NK-92 (cell line): Measurements from ENCODE around the gene THSD4.

Experiments
- DNase-seq: peaks from one replicate; lab custom pipeline; 2025; ENCODE audit not compliant: unreplicated experiment; lab: John Stamatoyannopoulos, UW

Gene THSD4

DNA sequence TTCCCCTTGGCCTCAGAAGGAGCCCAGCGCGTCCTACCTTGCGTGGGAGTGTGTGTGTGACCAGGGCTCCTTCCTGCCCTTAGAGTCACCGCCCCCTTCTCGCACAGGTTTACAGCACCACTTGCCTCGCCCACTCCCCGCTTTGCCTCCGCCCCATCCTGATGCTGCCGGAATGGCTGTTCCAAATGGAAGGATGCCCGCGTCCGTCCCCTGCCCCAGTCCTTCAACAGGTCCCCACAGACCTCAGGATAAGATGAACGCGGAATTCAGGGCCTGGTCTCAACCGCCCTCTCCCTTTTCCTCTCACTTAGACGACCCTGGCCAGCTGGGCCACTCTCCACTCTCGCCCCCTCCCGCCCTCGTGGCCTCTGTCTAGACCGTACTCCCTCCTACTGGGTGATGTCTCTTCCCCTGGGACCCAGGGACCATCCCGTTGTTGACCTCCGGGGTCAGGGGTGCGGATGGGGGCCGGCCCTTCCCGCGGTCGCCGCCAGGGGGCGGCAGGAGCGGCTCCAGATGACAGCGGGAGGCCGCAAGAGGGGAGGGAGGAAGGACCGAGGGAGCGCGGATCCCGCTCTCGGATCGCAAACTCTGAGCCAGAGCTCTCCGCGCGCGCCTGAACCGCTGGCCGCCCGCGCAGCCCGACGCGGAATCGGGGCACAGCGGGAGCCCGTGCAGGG, at the start of gene THSD4:
THSD4 (plus strand) TSS at position 585 of the 680 bp plus-strand sequence.
- DNase-seq = no peak

DNA sequence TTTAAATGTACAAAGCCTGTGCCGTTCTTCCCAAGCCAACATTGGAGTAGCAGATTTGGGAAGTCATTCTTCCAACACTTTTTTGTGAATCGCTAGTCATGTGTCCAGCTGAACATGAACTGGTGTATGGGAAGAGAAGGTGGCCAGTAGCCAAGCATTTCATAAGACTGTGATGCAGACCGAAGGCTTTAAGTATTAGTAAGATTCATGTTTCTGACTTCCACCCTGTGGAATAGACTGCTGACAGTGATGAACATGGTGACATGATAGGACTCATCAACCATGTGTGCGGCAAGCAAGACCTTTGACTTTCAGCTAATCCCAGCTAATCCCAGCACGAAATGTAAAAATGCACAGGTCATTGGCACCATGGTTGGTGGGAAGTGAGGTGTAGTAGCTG, 48.3 kb upstream of the THSD4 start:
- DNase-seq = no peak

DNA sequence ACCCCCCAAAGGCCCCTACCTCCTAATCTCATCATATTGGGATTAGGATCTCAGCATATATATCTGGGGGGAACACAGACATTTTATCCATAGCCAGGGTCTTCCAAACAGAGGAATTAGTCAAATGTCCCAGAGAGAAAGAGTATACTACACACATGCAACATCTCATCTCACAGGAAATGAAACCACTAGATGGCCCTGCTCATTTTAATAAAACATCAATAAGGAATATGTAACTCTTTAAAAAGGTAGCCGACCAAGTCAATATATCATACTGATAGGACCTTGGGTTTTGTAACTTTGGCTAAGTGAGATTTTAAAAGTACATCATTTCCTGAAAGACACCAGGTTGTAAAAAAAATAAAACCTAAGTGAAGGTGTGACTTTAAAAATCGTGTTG, 45.6 kb upstream of the THSD4 start:
- no peak for DNase-seq

DNA sequence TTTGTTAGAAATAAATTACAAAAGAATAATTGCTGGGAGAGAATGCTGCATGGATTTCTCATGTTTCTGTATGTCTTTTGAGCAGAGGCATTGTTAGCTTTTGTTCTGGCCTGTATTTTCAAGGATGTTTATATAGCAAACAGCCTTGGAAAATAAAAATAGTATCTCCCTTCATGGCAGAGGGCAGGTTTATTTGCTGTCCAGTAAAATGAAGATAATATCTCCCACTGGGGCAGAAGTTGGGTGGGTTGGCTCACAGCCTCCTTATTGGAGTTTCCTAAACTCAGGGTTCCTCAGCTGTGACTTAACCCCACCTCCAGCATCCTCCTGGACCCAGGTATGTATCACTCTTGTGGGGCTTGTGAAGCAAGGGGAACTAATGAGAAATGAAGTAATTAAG, 43.7 kb upstream of the THSD4 start:
- no peak for DNase-seq

DNA sequence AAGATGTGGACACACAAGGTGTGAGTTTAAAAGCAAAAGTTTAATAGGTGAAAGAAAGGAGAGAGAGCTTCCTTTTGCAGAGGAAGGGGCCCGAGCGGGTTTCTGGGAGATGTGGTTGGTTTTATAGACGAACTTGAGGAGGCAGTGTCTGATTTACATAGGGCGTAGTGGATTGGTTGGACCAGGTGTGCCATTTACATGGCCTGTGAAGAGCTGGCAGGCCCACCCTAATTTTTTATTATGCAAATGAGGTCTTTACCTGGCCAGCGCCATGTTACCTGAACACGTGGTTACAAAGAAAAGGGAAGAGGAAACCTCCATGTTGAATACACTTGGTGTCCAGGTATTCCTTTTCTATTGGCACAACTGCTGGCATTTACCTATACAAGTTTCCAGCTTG, 42.8 kb upstream of the THSD4 start:
- DNase-seq = no peak

DNA sequence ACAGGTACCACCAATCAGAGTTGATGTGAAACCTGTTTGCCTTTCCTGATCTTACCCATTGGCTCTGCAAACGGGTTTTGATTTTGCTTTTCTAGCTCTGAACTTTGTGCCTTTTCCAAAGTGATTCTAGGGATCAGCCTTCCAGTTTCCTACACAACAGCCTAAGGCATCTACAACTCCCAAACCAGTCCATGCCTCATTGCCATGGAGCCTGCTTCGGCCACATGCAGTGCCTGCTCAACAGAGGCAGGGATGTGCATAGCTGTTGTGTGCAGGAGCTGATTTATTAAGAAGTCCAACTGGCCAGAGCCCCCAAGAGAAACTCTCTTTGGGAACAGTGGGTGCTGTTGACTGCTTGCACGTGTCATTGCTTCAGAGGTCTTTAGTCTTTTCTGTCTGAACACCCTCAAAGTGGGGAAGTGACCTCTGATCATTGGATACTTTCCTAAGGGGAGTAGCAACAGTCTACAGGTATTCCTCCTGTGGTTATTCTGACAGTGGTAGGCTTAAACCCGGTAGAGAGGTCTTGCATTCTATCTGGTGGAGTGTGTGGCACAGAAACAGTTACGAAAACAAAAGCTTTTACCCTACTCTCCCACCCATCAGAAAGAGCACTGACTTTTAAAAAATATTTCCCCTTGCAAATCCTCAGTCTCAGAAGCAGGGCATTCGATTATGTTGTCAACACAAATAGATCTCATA, 36.6 kb upstream of the THSD4 start:
- DNase-seq = no peak

DNA sequence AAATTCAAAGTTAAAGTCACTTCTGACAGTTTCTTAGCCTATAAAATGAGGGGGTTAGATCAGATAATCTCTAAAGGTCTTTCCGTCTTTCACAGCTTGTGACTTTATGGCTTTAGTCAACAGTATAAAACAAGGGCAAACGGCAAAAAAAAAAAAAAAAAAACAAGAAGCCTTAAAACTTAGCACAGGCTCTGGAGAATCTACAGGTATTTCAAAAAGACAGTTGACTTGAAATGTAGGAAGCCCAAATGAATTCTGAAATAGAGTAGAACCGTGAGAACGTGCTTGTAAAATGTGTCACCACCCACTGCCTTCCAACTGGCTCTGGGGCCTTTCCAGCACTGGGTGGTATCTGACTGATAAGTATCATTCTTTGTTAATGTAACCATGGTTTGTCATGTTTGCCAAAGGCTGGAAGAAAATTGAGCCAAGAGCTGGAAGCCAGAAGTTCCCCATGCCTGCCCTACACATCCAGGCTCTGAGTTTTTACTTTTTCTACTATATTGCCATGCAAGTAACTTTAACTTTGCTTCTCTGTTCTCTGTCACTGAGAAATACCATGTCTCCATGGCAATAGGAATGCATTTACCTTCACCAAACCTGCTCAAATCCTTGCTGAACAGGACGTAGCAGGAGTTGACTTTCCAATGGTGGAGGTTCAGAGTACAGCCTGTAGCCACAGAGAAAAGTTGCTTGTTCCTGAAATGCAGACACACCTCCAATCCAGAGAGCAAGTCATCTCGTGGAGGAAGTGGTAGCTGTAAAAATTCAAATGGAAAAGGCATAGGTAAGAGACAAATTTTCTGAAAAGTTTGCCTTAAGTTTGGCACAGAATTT, 35.8 kb upstream of the THSD4 start:
- DNase-seq = no peak

DNA sequence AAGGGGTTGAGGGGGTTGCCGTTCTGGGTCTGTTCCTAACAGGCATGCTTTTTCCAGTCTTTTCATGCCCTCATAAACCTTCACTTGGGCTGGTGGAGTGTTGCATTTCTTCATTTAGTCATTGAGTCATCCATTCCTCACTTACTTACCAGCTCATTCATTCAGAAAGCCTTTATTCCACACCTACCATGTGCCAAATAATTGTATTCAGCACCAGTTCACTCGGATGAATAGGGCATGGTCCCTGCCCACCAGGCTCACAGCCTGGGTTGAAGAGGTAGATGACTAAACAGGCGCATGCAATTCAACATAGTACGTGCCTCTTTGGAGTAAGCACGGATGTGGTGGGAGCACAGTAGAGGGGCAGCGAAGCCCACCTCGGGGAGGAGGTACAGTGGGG, 35.1 kb upstream of the THSD4 start:
- no peak for DNase-seq

DNA sequence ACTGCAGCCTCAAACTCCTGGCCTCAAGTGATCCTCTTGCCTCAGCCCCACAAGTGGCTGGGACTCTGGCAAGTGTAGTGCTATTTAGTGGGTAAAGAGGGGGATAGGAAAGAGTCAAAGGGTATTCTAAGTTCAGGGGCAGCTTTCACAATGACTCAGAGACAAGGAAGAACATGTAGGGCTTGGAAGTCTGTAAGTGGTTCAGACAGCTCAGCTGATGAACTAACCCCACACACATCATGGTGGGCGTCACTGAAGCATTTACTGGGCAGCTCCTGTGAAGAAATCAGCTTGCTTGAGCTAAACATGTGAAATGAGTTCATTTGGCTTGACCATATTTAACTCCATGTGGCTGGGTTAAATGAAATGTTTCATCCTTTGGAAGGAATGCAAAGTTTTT, 34.6 kb upstream of the THSD4 start:
- DNase-seq = no peak

DNA sequence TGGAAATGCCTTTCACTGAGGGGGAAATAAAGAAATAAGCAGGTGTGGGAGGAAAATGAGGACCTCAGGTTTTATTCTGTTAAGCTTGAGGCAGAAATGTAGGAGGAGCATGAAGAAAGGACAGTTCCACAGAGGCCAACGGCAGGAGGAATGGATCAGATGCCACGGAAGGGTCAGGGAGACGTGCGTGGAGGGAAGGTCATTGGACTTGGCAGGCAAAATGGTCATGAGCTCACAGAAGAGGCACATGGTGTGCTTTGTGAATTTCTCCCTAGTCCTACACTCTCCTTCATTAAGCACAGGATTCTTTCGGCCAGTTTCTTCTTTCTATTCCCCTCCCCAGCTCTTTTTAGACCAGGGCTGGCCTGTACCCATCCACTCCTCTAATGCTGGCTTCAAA, 32.5 kb upstream of the THSD4 start:
- DNase-seq = no peak

DNA sequence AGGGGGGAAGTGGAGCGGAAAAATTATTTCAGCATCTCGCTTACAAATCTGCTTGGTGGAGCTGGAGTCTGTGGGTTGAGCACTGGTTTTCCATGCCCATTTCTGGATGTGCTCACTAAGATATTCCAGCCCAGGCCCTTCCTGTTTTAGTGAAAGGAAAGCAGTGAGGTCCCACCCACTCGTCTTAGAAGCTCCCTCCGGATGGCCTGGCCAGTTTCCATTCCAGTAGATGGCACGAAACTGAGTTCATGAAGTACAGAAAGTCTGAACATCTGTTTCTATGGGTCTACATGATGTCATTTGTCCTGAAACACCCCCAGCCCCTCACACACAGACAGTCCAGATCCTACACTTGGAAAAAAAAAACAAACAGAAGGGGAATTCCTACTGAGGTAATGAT, 31.9 kb upstream of the THSD4 start:
- no peak for DNase-seq

DNA sequence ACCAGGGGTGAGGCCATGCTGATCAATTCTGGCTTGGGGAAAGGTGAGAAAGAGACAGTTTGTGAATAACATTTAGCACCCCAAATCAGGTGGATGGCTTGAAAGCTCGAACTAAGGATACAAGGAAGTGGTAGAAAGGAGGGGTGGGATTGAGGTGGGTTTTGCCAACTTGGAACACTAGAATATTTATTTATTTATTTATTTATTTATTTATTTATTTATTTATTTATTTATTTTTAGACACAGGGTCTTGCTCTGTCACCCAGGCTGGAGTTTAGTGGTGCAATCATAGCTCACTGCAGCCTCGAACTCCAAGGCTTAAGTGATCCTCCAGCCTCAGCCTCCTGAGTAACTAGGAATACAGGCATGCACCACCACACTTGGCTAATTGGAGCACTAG, 31.0 kb upstream of the THSD4 start:
- DNase-seq = no peak

DNA sequence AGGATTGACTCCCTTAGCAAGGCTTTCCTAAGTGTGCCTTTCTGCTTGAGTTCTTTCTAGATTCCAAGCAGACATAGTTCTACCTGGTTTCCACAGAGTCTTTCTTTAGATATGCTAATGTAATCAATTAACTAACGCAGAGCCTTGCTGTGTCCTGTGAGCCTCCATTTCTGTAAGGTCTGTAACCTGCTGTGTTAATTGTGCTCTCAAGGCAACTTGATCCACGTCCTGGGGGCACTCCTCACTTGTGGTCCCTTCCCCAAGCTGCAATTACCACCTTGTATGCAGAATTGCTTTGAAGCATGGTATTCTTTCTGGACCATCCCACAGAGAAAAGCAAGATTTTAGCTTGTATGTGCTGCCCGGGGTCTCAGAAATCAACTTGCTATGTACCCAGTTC, 29.5 kb upstream of the THSD4 start:
- no peak for DNase-seq

DNA sequence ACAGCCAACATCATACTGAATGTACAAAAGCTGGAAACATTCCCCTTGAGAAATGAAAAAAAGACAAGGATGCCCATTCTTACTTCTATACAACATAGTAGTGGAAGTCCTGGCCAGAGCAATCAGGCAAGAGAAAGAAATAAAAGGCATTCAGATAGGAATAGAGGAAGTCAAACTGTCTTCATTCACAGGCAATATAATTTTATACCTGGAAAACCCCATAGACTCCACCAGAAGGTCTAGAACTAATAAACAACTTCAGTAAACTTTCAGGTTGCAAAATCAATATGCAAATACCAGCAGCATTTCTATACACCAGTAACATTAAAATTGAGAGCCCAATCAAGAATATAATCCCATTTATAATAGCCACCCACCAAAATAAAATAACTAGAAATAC, 27.1 kb upstream of the THSD4 start:
- DNase-seq = no peak

DNA sequence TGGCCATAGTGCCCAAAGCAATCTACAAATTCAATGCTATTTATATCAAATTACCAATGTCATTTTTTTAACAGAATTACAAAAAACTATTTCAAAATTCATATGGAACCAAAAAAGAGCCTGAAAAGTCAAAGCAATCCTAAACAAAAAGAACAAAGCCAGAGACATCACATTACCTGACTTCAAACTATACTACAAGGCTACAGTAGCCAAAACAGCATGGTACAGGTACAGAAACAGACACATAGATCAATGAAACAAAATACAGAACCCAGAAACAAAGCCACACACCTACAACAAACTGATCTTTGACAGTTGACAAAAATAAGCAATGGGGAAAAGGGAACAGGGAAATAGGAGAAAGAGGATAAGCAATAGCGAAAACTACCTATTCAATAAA, 26.6 kb upstream of the THSD4 start:
- no peak for DNase-seq

DNA sequence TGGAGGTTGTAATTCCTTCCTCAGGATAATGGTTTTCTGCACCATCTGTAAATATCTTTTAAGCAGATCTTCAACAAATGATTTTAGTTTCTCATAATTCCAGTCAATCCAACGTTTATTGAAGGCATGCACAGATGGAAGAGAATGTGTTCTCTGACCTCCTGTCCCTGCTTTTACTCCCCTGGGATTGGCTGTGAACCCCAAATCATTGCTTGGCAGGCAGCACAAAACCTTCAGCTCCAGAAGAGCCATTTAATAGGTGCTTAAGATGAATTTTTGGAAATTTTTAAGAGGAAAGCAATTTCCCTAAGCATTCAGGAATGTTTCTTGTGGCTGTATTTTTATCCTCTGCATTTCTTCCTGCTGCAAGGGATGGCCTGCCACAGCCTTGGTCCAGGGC, 25.5 kb upstream of the THSD4 start:
- DNase-seq = no peak

DNA sequence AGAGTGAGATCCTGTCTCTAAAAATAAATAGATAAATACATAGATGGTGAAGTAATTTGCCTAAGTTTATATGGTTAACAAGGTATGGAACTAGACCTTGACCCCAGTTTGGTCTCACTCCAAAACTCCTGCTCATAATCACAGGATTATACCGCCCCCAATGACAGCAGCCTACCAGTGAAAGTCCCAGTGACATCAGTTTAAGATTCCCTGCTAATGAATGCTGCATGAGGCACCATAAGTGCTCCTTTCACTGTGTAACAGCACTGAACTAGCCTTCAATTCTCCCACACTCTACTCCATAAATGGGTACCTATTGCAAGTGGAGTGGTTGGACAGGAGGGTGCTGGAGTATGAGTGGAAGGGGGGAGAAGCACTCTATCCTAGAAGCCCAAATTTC, 23.7 kb upstream of the THSD4 start:
- DNase-seq = no peak

DNA sequence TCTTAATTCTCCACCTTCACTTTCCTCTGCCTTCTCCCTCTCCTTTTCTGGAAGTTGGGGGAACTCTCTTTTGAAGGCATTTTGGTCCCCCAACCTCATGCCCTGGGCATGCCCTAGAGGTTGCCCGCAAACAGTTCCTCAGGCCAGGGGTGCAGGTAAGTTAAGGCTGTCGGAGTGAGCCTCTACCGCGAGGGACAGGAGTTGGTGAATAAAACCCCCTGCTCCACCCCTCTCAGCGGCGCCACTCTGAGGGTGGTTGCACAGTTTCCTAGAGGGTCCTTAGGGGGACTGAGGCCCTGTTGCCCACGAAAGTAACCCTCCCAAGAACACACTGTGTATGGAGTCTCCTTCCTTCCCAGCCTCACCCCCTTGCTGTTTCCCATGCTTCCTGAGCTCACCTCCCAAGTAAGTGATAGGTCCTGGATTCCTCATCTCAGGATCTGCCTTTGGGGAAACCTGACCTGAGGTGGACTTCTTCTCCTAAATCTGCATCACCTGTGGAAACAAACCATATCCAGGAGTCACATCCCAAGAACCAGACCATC, 23.1 kb upstream of the THSD4 start:
- DNase-seq = no peak

DNA sequence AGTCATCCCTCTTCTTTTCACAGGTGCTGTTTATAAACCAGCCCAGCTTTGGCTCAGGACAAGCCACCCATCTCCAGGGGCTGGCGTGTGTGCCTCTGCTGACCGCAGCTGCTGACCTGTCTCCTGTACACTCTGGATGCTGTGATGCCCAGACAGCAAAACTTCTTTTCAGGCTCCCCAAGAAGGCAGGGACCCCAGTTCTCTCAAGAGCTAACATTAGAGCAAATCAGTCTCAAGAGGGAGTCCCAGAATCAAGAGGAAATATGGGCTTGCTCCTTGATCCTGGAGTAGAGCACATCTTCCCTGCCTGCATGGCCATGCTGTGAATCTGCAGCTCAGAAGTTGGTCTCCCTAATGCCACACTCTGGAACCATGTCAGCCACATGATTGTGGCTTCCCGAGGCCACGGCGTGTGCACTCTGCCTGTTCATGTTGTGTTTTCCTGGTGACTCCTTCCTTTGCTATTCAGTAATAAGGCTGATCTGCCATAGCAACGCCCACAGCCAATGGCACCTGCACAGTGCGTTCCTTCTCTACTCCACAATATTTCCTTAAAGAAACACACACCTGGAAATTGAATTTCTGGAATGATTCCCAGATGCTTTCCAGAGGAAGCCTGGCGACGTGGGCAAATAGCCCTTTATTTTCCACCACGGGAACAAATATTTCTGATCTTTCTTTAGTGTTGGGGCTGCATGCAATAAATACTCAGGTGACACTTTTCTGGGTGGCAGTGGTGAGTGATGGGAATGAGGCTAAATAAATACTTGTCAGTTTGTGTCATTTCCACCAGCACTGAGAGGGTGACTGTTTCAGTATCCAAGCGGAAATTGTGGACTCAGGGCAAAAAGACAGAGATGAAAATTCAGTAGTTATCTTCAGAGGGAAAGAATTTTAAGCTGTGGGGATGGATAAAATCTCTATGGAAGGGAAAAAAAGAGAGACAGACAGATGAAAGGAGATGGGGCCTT, 21.9 kb upstream of the THSD4 start:
- no peak for DNase-seq

DNA sequence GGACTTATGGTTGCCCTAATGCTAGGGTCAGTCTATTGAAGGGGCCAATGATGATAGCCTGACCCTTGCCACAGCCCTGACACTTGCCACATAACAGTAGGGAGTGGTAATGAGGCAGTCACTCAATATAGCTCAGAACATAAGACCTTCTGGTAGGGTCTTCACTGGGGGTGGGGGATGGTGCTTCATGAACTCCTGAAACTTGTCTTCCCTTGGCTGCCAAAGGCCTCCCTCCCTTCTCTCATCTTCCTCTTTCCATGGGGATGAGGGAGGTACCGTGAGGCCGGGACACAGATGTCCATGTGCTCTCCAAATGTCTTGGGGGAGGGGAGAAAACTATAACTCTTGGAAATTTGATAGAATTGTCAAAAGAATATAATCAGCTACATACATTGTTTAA, 21.1 kb upstream of the THSD4 start:
- no peak for DNase-seq

DNA sequence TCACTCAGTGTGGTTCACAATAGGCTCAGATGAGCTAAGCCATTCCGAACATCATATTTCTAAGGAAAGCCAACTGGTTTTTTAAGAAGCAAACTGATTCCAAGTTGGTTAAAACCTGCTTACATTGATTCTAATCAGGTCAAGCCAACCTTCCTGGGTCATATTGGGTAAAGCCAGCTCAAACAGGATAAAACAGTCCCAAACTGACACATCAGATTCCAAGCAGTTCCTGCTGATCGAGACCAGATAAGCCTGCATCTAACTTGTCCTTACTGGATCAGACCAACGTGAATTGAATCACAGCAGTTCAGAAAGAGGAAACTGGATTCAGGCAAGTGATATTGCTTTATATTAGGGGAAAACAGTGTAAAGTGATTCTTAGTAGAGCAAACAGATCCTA, 18.6 kb upstream of the THSD4 start:
- no peak for DNase-seq
